K562 (cell line): ENCODE measurements around the gene DUS3L. TPM values are rescaled to one million over a fixed set of nuclear protein-coding genes. Genes with fewer than 3 reads are reported as not detected.

Source experiments
- CGGBP1 ChIP-seq: fragments of 250-450 bp; sonication (Bioruptor Pico); IDR thresholded peaks from 2 replicates; pipeline ENCODE4 v1.9.0; 2021; ENCODE audit warnings: mild to moderate bottlenecking
- CREB3L1 ChIP-seq: fragments of 450-650 bp; IDR thresholded peaks from 2 replicates; pipeline ENCODE4 v1.6.1; 2014; ENCODE audit warnings: low read depth, mild to moderate bottlenecking, moderate library complexity, borderline replicate concordance
- E2F6 ChIP-seq, 2 experiments: IDR thresholded peaks; 2 replicates each; pipeline ENCODE4 v1.6.1; 2011; ENCODE audit warnings: borderline replicate concordance in 1 of 2, control low read depth in 1 of 2, low read depth in 1 of 2, low read length in 1 of 2, mild to moderate bottlenecking in 1 of 2, mixed read lengths in 1 of 2, moderate library complexity in 1 of 2; ENCODE audit not compliant: insufficient read depth in 1 of 2, insufficient read length in 1 of 2, poor library complexity in 1 of 2, severe bottlenecking in 1 of 2; ENCODE audit errors: extremely low read depth in 1 of 2
- FOSL1 ChIP-seq: fragments of 200-800 bp; sonication (Bioruptor generic); conservative IDR thresholded peaks from 2 replicates; pipeline ENCODE4 v1.6.1; 2016; ENCODE audit warnings: missing genetic modification characterization, missing compliant biosample characterization
- NEUROD1 ChIP-seq: fragments of 150-350 bp; IDR thresholded peaks from 2 replicates; pipeline ENCODE4 v1.6.1; 2014; ENCODE audit warnings: borderline replicate concordance, low read length, low read depth; ENCODE audit not compliant: partially characterized antibody
- PATZ1 ChIP-seq: fragments of 250-450 bp; sonication (Bioruptor Pico); IDR thresholded peaks from 2 replicates; pipeline ENCODE4 v1.5.0; 2020; ENCODE audit warnings: mild to moderate bottlenecking, borderline replicate concordance
- POLR3A ChIP-seq: IDR thresholded peaks from 2 replicates; pipeline ENCODE4 v1.6.1; 2011; ENCODE audit warnings: borderline replicate concordance, mild to moderate bottlenecking, moderate library complexity; ENCODE audit not compliant: insufficient read length, insufficient read depth; ENCODE audit errors: extremely low read depth
- SIN3B ChIP-seq: fragments of 450-650 bp; IDR thresholded peaks from 2 replicates; pipeline ENCODE4 v1.6.1; 2017; ENCODE audit warnings: low read depth, mild to moderate bottlenecking, moderate library complexity
- SRSF7 ChIP-seq: fragments of 200-400 bp; formaldehyde crosslinking; optimal IDR thresholded peaks from 2 replicates; pipeline ENCODE3; 2017; ENCODE audit warnings: mild to moderate bottlenecking, low read depth, low read length
- TEAD1 ChIP-seq, 2 experiments: fragments of 450-650 bp in 1 of 2; sonication (generic) in 1 of 2; formaldehyde crosslinking; IDR thresholded peaks; 2 replicates each; pipeline versions ENCODE4 v1.4.0 to v1.8.0; 2020 to 2022; ENCODE audit warnings: mild to moderate bottlenecking in 2 of 2, missing genetic modification reagents in 1 of 2
- ZNF280B ChIP-seq: fragments of 250-450 bp; sonication (Bioruptor Pico); IDR thresholded peaks from 2 replicates; pipeline ENCODE4 v1.5.1; 2021; ENCODE audit warnings: mild to moderate bottlenecking
- ZNF41 ChIP-seq: fragments of 250-450 bp; sonication (Bioruptor Pico); conservative IDR thresholded peaks from 2 replicates; pipeline ENCODE4 v1.4.0; 2020; ENCODE audit warnings: mild to moderate bottlenecking
- ZNF589 ChIP-seq: fragments of 200-800 bp; sonication (Bioruptor generic); IDR thresholded peaks from 2 replicates; pipeline ENCODE4 v1.6.1; 2016; ENCODE audit warnings: low read depth, missing genetic modification characterization, missing compliant biosample characterization
- ZNF695 ChIP-seq: fragments of 450-650 bp; formaldehyde crosslinking; IDR thresholded peaks from 2 replicates; pipeline ENCODE4 v1.4.0; 2020; ENCODE audit warnings: mild to moderate bottlenecking, moderate library complexity
- ZNF740 ChIP-seq, 3 experiments: fragments of 200-800 bp in 1 of 3; sonication (Bioruptor generic) in 1 of 3; sonication (generic) in 1 of 3; formaldehyde crosslinking in 1 of 3; IDR thresholded peaks; 2 replicates each; pipeline versions ENCODE4 v1.6.1 to v1.8.0; 2016 to 2022; ENCODE audit warnings: mild to moderate bottlenecking in 2 of 3, missing compliant biosample characterization in 2 of 3, missing genetic modification characterization in 2 of 3, missing genetic modification reagents in 1 of 3
- ZSCAN29 ChIP-seq: fragments of 450-650 bp; IDR thresholded peaks from 2 replicates; pipeline ENCODE4 v1.6.1; 2017
- polyA plus RNA-seq, 8 experiments: library from polyadenylated mRNA; depleted of rRNA in 4 of 8; stranded (reverse) in 5 of 8; unstranded in 3 of 8; fragments of >200 nt; fragmentation: Nextera tagmentation in 2 of 8; fragmentation: Illumina TruSeq in 1 of 8; extraction: Ambion mirVana in 2 of 8; extraction: Trizol in 1 of 8; gene quantifications; 2 replicates each; pipeline versions ENCODE4 v1.2.1 to v1.2.3, GENCODE V29; 2011 to 2014; ENCODE audit warnings: inconsistent platforms in 1 of 8, missing spikeins in 1 of 8
- total RNA-seq, 7 experiments: library from RNA; depleted of rRNA in 6 of 7; stranded (reverse); fragments of >200 nt in 6 of 7; fragmentation: Illumina TruSeq in 2 of 7; extraction: Trizol in 2 of 7; gene quantifications; 2 replicates each; pipeline versions ENCODE4 v1.2.1 to v1.2.3, GENCODE V29; 2011 to 2021; ENCODE audit warnings: low replicate concordance in 1 of 7

The DUS3L gene
- total and polyA plus RNA-seq, 9 of the 15 experiments (the other 6 are each of a cell fraction or from before 2014, with no cell fraction given), result 1.7 to 102 (median 77.5) TPM

- TF ChIP-seq E2F6 (IDR thresholded peaks at IDR 0.05; ENCODE audit: borderline replicate concordance in 1 of 2, extremely low read depth in 1 of 2, insufficient read depth in 1 of 2, insufficient read length in 1 of 2, low read depth in 1 of 2, low read length in 1 of 2, poor library complexity in 1 of 2, severe bottlenecking in 1 of 2), result peak; percentile 67 to 97
- no peak for TF ChIP-seq ZSCAN29
- no peak for TF ChIP-seq NEUROD1
- no peak for TF ChIP-seq SRSF7
- no peak for TF ChIP-seq ZNF280B (CRISPR knock-in tag)
- TF ChIP-seq ZNF41 (CRISPR knock-in tag), result no peak
- 0 out of 2 replicates have a peak, but pooled peaks have one; percentile 46 for TF ChIP-seq CGGBP1 (CRISPR knock-in tag)
- peak; percentile 58; the same call in 1 of the 2 replicates for TF ChIP-seq ZNF740 (CRISPR knock-in tag; IDR thresholded peaks at IDR 0.05)
- TF ChIP-seq ZNF740 (tag; IDR thresholded peaks at IDR 0.05), result no peak
- 0 out of 2 replicates have a peak, but pooled peaks have one; percentile 25 for TF ChIP-seq ZNF589
- TF ChIP-seq FOSL1, result 0 out of 2 replicates have a peak, but pooled peaks have one; percentile 44
- TF ChIP-seq SIN3B, result peak; percentile 77; the same call in 1 of the 2 replicates
- TF ChIP-seq ZNF695 (CRISPR knock-in tag), result 0 out of 2 replicates have a peak, but pooled peaks have one; percentile 75
- TF ChIP-seq POLR3A, result no peak
- peak; percentile 93 for TF ChIP-seq CREB3L1
- TF ChIP-seq PATZ1 (CRISPR knock-in tag), result no peak
- TF ChIP-seq TEAD1 (CRISPR knock-in tag; IDR thresholded peaks at IDR 0.05), result peak; percentile 75 to 95; a peak in 3 of 4 replicates
Measured at GRCh38 chr19:5790559-5791520, at the start of gene DUS3L (continued).
